Esophagus muscularis mucosa (tissue), 4 donors: Measurements from ENCODE around the gene PHKA1. TPM values are rescaled to one million over a fixed set of nuclear protein-coding genes. Genes with fewer than 3 reads are reported as not detected.
"Not testable (repeated sequence)": the region's sequence is repeated elsewhere in the genome, so short reads cannot be mapped to it uniquely, and the experiment has no call there.

ENCODE experiments used
- DNase-seq: peaks from one replicate; pipeline ENCODE4 v3.0.0-alpha.2; 2017; ENCODE audit errors: extremely low spot score
- H3K27ac ChIP-seq, 4 donors: fragments of 200-600 bp; sonication (generic); replicated peaks in 1 of 4; 1 replicate in 3 of 4; 2 replicates in 1 of 4; pipeline ENCODE4 v1.5.1; 2016 to 2019; ENCODE audit warnings: mild to moderate bottlenecking in 1 of 4
- H3K27me3 ChIP-seq, 4 donors: fragments of 200-600 bp; sonication (generic); one replicate each; pipeline versions ENCODE4 v1.5.1 to v1.6.0; 2016 to 2019
- H3K36me3 ChIP-seq, 4 donors: fragments of 200-600 bp; sonication (generic); one replicate each; pipeline ENCODE4 v1.5.1; 2016 to 2019
- H3K4me1 ChIP-seq, 4 donors: fragments of 200-600 bp; sonication (generic); one replicate each; pipeline ENCODE4 v1.5.1; 2016 to 2019
- H3K4me3 ChIP-seq, 4 donors: fragments of 200-600 bp; sonication (generic); 1 replicate in 2 of 4; 2 replicates in 2 of 4; pipeline ENCODE4 v1.5.1; 2016 to 2019; ENCODE audit warnings: mild to moderate bottlenecking in 4 of 4, moderate library complexity in 1 of 4
- H3K9me3 ChIP-seq, 4 donors: fragments of 200-600 bp; sonication (generic); 1 replicate in 3 of 4; 2 replicates in 1 of 4; pipeline ENCODE4 v1.5.1; 2016 to 2019
- CTCF ChIP-seq, 3 experiments: fragments of 200-600 bp in 2 of 3; fragments of 450-650 bp in 1 of 3; sonication (generic) in 2 of 3; IDR thresholded peaks; one replicate each; pipeline ENCODE4 v1.5.1; 2017 to 2019; ENCODE audit warnings: antibody characterized with exemption in 3 of 3, mild to moderate bottlenecking in 2 of 3, moderate library complexity in 1 of 3
- EP300 ChIP-seq: sonication (generic); formaldehyde crosslinking; IDR thresholded peaks from one replicate; pipeline ENCODE4 v1.6.1; 2017; ENCODE audit warnings: antibody characterized with exemption
- POLR2A ChIP-seq: fragments of 450-650 bp; IDR thresholded peaks from one replicate; pipeline ENCODE4 v1.6.1; 2017; ENCODE audit warnings: antibody characterized with exemption, moderate library complexity, mild to moderate bottlenecking, low read depth
- POLR2AphosphoS5 ChIP-seq, 2 donors: sonication (generic); formaldehyde crosslinking; IDR thresholded peaks; one replicate each; pipeline ENCODE4 v1.6.1; 2017; ENCODE audit warnings: antibody characterized with exemption in 2 of 2
- WGBS: methylation state at CpG from one replicate; pipeline ENCODE4 v1.1.5; 2018; 5-methylcytosine and 5-hydroxymethylcytosine counted together
- intact Hi-C: fragments of 100-400 bp; cut with DNase I; formaldehyde crosslinking; loops from one replicate; pipeline ENCODE4 v1.15.1; 2023
- total RNA-seq, 4 donors: library from RNA; depleted of rRNA; stranded (reverse); fragments of >200 nt; gene quantifications; one replicate each; pipeline versions ENCODE4 v1.1.0 to v1.2.1, GENCODE V29; 2016

Gene PHKA1
- total RNA-seq, 4 donors from 2014 or later, result 6.0 to 10.7 (median 8.0) TPM

GRCh38 chrX:72685810-72686456 lies 28.2 kb downstream of the PHKA1 start:
- no peaks in the 10 kb centered on the region for H3K9me3 ChIP-seq
- 69% methylated on average over 4 of the region's 4 CpGs for WGBS

GRCh38 chrX:72685018-72685417 lies 29.1 kb downstream of the PHKA1 start:
- Histone ChIP-seq H3K4me1 (no peaks in the 10 kb centered on the region), H3K36me3 (no peaks in the 10 kb centered on the region), H3K4me3 (no peak overlapping the region), H3K27me3 (no peaks in the 10 kb centered on the region), H3K9me3 (no peaks in the 10 kb centered on the region), H3K27ac (no peak overlapping the region)
- TF ChIP-seq POLR2AphosphoS5 (IDR thresholded peaks at IDR 0.05) (no peak), POLR2A (no peak), EP300 (no peak), CTCF (IDR thresholded peaks at IDR 0.05) (no peak)
- intact Hi-C loops, result no loop called here
- WGBS, result 70% methylated on average over 1 of the region's 1 CpG
- no peak for DNase-seq

More at GRCh38 chrX:72685810-72686456, 28.2 kb downstream of the PHKA1 start:
- no peak for TF ChIP-seq POLR2A
- no peak for TF ChIP-seq POLR2AphosphoS5 (IDR thresholded peaks at IDR 0.05)
- no peak for TF ChIP-seq CTCF (IDR thresholded peaks at IDR 0.05)
- no peak for TF ChIP-seq EP300
- H3K4me1 ChIP-seq, result no peaks in the 10 kb centered on the region
- intact Hi-C loops, result no loop called here
- no peak overlapping the region for H3K27ac ChIP-seq
- no peaks in the 10 kb centered on the region for H3K36me3 ChIP-seq
- no peaks in the 10 kb centered on the region for H3K27me3 ChIP-seq
- DNase-seq, result no peak
- no peak overlapping the region for H3K4me3 ChIP-seq

DNA sequence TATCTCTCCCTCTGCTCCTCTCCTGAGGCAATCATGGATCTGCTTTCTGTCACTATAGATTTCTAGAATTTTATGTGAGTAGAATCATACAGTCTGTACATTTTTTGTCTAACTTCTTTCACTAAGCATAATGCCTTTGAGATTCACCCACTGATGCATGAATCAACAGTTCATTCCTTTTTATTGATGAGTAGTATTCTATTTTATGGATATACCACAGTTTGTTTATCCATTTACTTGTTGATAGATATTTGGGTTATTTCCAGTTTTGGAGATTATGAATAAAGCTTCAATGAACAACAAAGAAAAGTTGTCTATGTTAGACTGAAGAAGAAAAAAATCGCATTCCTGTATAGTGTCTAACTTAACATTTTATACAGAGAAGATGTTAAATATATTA lies 30.5 kb downstream of the PHKA1 start:
- 89% methylated on average over 1 of the region's 1 CpG for WGBS
- Histone ChIP-seq H3K27ac (no peak overlapping the region), H3K9me3 (no peaks in the 10 kb centered on the region), H3K36me3 (no peaks in the 10 kb centered on the region), H3K4me3 (no peak overlapping the region), H3K4me1 (no peaks in the 10 kb centered on the region), H3K27me3 (no peaks in the 10 kb centered on the region)
- TF ChIP-seq EP300 (no peak), CTCF (IDR thresholded peaks at IDR 0.05) (no peak), POLR2A (no peak), POLR2AphosphoS5 (IDR thresholded peaks at IDR 0.05) (no peak)
- intact Hi-C loops, result no loop called here
- DNase-seq, result no peak

- no peak for TF ChIP-seq EP300
- no peak for TF ChIP-seq POLR2AphosphoS5 (IDR thresholded peaks at IDR 0.05)
- no peak for TF ChIP-seq POLR2A
- TF ChIP-seq CTCF (IDR thresholded peaks at IDR 0.05), result no peak
- intact Hi-C loops, result no loop called here
Observed at GRCh38 chrX:72676465-72676864, 37.6 kb downstream of the PHKA1 start.

GRCh38 chrX:72673951-72674350 lies 40.2 kb downstream of the PHKA1 start:
- H3K27me3 ChIP-seq, H3K36me3 ChIP-seq, H3K4me1 ChIP-seq, DNase-seq, H3K4me3 ChIP-seq, H3K9me3 ChIP-seq, H3K27ac ChIP-seq, intact Hi-C loops: not testable (repeated sequence)
- 90% methylated on average over 1 of the region's 1 CpG for WGBS

More at GRCh38 chrX:72676465-72676864, 37.6 kb downstream of the PHKA1 start:
- Histone ChIP-seq H3K36me3 (no peaks in the 10 kb centered on the region), H3K27ac (no peak overlapping the region), H3K27me3 (no peaks in the 10 kb centered on the region), H3K9me3 (no peaks in the 10 kb centered on the region), H3K4me3 (no peak overlapping the region), H3K4me1 (no peaks in the 10 kb centered on the region)
- no peak for DNase-seq
- WGBS, result 84% methylated on average over 2 of the region's 2 CpGs

- H3K27ac ChIP-seq, H3K4me1 ChIP-seq, H3K4me3 ChIP-seq, H3K27me3 ChIP-seq, intact Hi-C loops, H3K9me3 ChIP-seq, DNase-seq, H3K36me3 ChIP-seq: not testable (repeated sequence)
- WGBS, result 93% methylated on average over 5 of the region's 5 CpGs
Observed at GRCh38 chrX:72669508-72669907, 44.6 kb downstream of the PHKA1 start.
